Measurements from ENCODE around the gene PDHA2.

- TF ChIP-seq EZH2 (IDR thresholded peaks at IDR 0.05; ENCODE audit: borderline replicate concordance, low read length) (no peak), CTCF (conservative IDR thresholded peaks at IDR 0.05 in 1 of 2, IDR thresholded peaks at IDR 0.05 in 1 of 2; ENCODE audit: extremely low read depth in 1 of 2, insufficient read depth in 1 of 2, low read depth in 1 of 2, low read length in 2 of 2) (no peak)
Measured at GRCh38 chr4:95850161-95850560, 10.3 kb downstream of the PDHA2 start.

All from mammary epithelial cell (primary cell).